D341Med (cell line): ENCODE measurements around the gene TELO2.
"Not testable (repeated sequence)": the region's sequence is repeated elsewhere in the genome, so short reads cannot be mapped to it uniquely, and the experiment has no call there.

Experiments
- DNase-seq: peaks from one replicate; pipeline ENCODE4 v3.0.0; 2012; ENCODE audit warnings: low spot score

Gene TELO2

DNA sequence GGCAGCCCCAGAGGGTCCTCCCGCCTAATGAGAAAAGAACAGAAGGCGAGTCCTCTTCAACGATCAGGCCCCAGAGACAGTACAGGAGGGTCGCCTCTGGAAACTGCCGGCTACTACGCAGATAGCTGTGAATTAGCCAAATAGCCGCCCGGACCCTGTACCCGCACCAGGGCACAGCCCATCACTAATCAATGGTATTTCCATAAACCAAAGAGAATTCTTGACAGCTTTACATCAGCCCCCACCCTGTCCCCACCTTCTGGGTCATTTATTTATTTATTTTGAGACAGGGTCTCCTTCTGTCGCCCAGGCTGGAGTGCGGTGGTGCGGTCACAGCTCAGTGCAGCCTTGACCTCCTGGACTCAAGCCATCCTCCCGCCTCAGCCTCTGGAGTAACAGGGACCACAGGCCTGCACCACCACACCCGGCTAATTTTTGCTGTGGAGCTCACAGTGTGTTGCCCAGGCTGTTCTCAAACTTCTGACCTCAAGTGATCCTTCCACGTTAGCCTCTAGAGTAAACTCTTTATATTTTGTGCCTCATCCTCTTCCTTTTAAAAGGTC, 17.5 kb upstream of the TELO2 start:
- no peak for DNase-seq

DNA sequence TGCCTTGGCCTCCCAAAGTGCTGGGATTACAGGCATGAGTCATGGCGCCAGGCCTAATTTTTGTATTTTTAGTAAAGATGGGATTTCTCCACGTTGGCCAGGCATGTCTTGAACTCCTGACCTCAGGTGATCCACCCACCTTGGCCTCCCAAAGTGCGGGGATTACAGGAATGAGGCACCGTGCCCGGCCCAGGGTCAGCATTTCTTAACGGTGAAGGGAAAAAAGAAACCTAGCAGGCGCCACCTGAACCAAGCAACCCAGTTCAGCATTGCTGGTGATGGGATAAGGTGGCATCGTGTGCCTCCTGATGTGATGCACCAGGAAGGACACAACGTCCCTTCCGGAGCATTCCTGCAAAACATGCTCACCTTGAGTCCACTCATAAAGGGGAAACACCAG, 16.1 kb upstream of the TELO2 start:
- no peak for DNase-seq

DNA sequence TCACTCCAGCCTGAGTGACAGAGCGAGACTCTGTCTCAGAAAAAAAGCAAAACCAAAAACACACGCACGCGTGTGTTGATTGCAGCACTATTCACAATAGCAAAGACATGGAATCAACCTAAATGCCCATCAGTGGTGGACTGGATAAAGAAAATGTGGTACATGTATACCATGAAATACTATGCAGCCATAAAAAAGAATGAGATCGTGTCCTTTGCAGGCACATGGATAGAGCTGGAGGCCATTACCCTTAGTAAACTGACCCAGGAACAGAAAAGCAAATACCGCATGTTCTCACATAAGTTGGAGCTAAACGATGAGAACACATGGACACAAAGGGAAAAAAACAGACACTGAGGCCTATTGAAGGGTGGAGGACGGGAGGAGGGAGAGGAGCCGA, 14.2 kb upstream of the TELO2 start:
- DNase-seq: not testable (repeated sequence)

DNA sequence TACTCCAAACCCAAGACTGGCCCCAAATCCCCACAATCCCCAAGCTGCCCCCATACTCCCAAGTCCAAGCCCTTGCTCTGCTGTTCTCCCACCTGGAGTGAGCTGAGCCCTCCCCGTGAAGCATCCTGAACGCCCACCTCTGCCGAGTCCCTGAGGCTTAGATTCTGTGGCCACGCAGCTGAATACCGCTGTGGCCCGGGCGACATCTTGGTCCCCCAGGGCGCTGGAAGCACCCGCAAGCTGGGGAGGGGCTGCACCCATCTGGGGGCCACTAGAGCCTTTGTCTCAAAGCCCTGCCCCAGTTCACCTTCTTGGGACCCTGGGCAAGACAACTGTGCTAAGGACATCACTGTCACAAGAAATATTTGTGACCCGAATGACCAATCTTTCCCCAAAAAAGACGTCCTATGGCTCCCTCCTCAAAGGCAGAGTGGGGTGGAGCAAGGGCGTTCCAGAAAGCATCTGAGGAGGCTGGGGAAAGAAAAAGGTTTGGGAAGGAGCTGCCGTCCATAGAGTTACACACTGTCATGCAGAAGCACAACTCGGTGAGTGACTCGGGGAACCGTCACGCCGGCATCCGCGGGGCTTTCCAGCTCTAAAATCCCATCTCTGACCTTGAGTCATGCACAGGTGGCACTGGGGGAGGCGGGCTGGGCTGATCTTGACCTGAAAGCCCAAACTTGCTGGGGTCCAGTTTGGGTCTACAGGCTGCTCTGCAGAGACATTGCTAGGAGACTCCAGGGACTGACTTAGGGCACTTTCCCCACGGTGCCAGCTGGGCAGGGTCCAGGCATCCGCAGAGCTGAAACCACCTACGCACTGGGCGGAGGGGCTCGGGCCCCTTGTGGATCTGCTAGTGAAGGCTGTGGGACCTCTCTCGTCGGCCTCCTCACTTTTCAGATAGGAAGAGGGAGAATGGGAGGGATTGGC, 11.0 kb upstream of the TELO2 start:
- DNase-seq: no peak

DNA sequence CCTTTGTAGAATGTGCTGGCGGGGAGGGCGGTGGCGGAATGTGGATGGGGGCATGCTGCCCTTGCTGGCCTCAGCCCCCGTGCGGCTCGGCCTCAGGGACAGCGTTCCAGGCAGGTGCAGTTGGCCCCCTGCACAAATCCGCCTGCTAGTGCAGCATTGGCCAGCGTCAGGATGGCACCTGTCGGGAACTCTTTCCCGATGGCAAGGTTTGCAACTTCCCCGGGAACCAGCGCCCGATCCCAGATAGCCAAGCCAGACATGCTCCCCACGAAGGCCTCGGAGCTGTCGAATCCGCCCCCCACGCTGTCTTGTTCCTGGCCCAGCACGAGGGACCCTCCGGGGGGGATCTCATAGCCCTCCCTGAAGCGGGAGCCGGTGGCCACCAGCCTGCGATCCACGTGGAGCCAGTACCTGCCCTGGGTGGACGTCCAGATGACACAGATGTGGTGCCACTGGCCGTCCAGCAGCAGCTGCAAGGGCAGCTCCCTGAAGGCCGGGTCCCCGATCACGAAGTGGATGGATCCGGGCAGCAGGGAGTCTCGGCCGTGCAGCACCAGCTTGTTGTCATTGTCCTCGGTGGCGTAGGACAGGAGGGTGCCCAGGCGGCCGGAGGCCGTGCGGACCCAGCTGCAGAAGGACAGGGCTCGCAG, 7.2 kb upstream of the TELO2 start:
- no peak for DNase-seq

DNA sequence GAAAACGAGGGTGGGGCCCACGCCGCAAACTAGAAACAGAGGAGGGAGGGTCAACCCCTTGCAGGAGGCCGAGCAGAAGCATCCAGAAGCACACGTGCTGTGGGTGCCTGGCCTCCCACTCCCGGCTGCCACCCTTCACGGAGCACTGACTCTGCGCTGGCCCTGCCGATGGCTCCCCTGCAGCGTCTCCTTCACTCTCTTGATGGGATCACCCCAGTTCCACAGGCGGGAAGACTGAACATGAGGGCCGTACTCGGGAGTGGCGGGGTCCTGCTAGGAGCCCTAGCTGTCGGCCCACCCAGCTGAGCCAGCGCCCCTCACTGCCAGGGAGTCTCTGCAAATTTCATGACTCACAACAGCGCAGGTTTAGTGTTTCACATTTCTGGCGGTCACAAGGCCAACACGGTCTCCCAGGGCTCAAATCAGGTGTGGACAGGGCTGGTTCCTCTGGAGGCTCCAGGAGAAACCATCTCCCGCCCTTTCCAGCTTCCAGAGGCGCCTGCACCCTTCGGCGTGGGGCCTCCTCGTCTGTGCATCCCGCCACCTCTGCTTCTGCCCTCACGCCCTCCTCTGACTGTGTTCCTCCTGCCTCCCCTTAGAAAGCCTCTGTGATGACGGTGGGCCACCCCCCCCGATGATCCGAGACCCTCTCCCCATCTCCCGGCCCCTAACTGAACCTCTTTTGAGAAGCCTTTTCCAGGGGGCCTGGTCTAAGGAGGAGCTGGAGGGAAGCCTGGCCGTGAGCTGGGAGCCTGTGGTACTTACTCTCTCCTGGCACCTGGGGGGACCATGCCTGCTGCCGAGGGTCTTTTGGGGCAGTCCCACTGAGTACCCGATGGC, 6.4 kb upstream of the TELO2 start:
- DNase-seq: no peak

DNA sequence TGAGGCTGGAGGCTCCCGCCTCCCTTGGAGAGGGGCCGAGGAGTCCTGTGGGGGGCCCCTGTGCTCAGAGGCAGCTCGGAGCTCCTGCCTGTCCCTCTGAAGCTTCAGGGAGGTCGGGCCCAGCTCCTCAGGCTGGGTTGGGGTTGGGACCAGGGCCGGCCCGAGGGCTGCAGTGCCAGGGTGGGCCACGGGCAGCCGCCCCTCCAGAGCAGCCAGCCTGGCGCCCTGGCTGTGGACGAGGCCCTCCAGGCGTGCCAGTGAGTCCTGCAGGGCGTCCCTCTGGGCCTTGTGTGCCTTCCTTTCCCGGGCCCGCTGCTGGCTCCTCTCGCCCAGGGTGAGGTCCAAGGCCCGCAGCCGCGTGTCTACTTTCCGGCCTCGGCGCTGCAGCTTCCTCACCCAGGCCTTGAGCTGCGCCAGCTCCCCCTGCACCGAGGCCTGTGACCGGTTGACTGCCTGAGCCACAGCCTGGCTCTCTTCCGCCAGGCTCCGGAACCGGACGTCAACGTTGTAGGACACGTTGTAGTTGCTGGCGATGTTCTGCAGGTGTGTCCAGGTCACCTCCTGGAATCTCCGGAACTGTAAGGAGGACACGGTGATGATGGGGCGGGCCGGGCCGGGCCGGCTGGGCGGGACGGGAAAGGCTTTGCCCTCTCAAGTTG, 5.6 kb upstream of the TELO2 start:
- no peak for DNase-seq

DNA sequence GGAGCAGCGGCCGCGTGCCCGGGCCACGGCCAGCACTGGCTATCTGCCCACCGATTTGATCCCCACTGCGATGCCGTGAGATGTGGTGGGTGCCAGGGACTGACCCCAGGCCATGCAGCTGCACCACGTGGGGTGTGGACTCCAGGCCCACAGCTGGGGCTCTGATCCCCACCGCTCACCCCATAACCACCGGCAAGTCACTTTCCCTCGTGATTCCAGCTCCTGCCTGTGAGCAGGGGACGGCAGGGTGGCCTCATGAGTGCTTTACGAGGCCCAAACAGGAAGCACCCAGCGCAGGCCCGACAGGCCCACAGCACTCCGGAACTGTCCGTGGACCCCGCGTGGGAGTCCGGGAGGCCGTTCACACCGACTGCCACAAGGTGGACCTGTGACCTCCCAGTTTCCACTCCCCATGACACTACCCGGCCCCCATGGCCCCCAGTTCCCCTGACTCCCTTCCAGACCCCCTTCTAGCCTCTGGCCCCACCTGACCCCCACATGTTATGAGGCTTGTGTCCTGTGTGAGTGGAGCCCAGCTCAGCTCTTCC, 5.0 kb upstream of the TELO2 start:
- DNase-seq: no peak

DNA sequence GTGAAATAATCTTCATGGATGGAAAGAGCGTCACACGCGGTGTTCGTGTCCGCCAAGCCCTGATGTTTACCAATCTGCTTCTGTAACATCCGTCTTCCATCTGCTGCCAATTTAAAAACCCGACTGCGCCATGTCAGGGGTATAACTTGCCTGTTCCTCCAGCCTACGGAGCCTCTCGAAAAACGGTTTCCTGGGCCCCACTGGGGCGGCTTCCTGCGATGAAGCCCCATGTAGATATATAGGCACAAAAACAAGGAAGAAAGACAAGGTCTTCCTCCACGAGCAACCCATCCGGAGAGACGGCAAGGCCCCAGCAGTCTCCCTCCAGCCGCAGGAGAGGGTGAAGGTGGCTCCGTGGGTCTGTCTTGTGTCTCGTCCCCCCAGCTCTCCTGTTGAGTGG, 4.5 kb upstream of the TELO2 start, which contains the start of gene PTX4:
Gene PTX4 (minus strand): TSS at position 326 of the 400 bp plus-strand sequence. CDS start 35 bp downstream, at position 291.
- DNase-seq: no peak

DNA sequence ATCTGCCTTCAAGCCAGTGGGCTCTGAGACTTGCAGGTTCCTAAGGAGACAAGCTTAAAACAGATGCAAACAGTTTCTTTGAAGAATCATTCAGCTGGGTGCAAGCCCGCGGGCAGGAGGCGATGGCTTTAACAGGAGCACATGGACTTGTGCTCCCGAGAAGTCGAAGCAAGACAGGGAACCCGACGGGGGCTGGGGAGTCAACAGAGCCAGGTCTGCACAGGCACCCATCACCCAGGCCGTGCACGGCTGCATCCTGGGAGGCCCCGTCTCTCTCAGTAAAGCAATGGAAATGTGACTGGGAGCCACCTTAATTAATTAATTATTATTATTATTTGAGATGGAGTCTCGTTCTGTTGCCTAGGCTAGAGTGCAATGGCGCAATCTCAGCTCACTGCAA, 4.1 kb upstream of the TELO2 start:
- no peak for DNase-seq

DNA sequence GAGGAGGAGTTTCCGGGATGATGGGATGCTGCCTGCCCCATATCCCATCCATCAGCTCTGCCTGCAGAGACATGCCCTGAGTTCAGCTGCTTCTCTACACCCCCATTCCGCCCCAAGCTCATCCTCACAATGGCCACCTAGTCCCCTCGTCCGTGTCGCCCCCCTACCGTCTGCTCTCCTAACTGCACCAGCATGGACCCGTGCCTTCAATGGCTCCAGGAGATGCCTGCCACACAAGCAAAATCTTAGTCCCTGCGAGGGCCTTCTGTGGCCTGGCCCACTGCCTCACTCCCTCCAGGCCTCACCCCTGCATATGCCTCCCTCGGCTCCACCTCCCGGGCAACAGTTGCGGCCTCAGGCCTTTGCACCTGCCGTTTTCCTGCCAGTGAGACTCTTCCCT, 1.8 kb upstream of the TELO2 start:
- DNase-seq: no peak

DNA sequence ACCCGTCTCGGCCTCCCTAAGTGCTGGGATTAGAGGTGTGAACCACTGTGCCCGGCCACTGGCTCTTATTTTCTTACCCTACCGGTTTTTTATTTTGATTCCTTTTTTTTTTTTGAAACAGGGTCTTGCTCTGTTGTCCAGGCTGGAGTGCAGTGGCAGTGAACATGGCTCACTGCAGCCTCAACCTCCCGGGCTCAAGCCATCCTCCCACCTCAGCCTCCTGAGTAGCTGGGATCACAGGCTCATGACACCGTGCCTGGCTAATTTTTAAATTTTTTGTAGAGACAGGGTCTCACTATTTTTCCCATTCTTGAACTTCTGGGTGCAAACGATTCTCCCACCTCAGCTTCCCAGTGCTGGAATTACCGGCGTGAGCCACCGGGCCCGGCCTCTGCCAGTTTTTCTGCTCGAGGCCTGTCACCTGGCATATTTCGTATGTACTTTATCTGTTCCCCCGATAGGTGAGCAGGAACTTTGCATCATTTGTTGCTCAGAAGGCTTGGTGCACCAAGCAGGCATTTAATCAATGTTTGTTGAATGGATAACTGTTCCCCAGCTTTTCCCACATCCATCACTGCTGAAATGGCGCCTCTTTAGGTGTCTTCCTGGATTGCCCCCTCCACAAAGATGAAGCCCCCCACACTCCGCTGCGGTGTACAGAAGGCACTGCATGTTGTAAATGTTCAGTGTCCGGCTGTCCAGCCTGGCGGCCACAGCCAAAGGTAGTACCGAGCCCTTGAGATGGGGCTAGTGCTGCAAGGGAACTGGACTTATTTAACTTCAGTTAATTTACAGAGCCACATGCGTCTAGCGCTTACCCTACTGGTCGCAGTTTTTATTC, 858 bp upstream of the TELO2 start:
- no peak for DNase-seq

DNA sequence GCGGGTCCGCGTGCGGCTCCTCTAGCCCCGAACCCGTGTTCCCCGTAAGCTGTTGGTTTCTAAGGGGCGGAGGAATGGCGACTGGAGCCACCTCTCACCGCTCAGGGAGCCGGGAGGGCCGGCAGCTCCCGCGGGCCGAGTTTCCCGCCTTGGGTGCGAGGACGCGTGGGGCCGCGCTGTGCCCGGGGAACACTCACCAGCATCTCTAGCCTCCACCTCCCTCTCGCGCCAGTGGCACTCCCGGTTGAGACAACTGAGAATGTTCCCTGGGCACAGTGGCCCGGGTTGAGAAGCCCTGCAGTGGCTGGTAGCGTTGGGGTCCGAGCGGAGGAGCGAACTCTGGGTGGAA, 560 bp downstream of the TELO2 start:
- DNase-seq: peak; percentile 66

DNA sequence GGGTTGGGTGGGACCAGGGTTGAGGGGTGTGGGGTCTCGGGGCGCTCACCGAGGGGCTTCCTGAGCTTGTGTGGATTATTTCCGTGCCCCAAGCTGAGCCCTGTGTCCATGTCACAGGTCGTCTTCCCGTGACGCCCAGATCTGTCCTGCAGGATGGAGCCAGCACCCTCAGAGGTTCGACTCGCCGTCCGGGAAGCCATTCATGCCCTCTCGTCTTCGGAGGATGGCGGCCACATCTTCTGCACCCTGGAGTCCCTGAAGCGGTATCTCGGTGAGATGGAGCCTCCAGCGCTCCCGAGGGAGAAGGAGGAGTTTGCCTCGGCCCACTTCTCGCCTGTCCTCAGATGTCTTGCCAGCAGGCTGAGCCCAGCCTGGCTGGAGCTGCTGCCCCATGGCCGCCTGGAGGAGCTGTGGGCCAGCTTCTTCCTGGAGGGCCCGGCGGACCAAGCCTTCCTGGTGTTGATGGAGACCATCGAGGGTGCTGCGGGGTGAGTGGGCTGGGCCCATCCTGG, 1.0 kb downstream of the TELO2 start:
- DNase-seq: no peak

DNA sequence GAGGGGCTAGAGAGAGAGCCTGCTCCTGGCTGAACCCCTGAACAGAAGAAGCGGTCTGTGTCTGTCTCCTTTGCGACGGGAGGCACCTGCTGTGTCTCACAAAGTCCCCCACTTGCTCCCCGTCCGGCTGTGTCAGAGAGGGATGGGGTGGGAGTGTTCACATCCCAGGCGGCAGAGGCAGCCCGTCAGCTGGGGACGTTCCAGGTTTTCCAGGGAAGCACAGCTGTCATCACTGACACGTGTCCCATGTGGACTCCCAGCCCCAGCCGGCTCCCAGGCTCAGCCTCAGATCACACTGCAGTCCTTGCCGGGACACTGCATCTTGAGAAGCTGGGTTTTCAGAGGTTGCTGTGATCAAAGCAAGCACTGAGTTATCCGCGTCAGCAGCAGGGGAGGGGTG, 1.6 kb downstream of the TELO2 start:
- DNase-seq: no peak

DNA sequence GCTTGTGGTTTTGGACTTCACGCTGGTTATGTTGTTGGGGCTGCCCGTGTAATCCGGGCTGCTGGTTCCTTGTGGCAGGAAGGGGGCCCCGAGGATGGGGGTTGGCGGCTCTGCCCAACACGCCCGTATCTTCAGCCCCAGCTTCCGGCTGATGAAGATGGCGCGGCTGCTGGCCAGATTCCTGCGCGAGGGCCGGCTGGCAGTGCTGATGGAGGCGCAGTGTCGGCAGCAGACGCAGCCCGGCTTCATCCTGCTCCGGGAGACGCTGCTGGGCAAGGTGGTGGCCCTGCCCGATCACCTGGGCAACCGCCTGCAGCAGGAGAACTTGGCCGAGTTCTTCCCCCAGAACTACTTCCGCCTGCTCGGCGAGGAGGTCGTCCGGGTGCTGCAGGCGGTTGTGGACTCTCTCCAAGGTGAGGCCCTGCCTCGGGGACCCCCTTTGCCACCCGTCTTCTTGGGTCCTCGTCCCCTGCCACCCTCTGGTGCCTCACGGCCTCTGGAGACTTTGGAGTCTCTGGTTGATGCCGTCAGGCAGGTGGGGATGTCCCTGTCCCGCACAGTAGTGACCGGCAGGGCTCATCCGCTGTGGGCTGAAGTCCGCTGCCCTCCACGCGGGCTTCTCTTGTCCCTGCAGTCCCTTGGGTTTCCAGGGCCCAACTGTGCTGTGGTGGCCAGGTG, 2.2 kb downstream of the TELO2 start:
- DNase-seq: no peak

DNA sequence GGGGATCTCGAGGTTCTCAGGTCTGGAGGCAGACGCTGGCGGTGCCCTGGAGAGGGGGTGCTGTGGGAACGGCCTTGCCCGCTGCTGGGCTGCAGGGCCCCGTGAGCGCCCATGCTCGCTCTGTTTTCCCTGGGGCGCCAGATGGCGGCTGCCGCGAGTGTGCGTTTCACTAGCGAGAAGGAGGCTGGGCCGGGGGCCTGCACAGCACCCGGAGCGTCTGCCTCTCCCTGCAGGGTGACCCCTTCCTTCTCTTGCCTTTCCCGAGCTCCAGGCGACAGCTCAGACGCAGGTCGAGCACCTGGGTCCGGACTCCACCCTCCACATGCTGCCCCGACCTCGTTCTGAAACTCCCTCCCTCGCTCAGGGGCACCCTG, 2.7 kb downstream of the TELO2 start:
- no peak for DNase-seq

DNA sequence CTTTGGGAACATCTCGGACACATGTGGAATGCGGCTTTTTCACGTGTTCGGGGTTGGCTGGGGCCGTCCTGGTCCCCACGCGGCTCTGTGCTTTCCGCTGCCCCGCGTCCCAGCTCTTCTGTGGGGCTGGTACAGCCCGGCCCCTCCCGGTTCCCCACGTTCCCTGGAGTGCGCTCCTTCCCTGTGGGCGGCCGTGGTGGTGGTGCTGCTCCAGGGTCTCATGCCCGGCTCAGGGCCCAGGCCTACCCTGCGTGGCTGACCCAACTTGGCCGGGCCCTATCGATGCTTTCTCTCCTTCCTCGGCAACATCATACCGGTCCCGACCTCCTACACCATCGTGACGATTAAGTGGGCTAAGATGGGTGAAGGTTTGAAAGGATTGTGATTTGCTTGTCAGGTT, 3.3 kb downstream of the TELO2 start:
- DNase-seq: no peak

DNA sequence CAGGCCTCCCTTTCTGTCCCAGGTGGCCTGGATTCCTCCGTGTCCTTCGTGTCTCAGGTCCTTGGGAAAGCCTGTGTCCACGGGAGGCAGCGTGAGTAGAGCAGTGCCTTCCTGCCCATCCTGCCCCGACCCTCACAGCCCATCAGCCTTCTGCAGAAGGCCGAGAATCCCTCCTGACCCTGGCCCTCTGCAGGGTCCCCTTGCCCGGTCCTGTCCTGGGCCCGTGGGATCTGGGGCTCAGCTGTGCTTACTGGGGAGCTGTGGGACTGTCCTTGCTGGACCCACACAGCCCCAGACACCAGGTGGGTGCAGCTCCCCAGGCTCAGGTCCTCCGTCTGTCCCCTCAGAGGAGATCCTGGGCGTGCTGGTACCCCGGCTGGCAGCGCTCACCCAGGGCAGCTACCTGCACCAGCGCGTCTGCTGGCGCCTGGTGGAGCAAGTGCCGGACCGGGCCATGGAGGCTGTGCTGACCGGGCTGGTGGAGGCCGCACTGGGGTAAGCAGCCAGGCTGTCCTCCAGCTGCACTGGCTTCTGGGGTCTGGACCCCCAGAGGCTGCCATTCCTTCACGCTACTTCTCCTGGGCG, 3.9 kb downstream of the TELO2 start:
- DNase-seq: no peak
